Measurements from ENCODE around the gene MLIP. TPM values are rescaled to one million over a fixed set of nuclear protein-coding genes. Genes with fewer than 3 reads are reported as not detected.

Gene MLIP
- total RNA-seq, 1 experiment from 2014 or later = not detected

DNA sequence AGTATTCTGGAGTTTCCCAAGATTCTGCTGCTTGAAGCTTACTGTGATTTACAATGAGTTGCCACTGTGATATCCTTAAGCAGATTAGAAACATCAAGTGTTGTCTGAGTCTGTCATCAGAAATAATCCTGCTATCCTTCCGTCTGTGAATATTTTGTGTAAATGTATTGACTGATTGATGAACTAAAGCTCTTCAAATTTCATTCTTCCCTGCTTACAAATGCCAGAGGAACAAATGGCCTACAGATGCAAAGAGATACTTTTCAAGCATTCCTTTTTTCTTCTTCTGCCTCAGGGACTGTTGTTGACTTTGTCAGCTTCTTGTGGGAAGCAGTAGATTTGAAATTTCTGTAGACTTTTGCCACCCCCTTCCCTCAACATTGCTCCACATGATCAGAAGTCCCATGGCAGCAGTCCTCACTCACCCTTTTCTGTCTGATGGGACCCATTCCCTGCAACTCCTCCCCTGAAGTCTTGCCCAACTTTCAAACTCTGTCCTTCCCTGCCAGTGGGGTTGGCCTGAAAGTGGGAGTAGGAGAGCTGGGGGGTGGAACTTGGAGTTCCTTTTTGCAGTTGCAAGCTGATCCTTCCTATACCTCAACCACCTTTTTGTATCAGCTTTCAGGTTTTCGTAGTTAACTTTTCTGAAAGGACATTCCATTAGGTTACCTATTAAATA lies 38.5 kb upstream of the MLIP start:
- peak overlapping the region; percentile 47 for H3K27ac Mint-ChIP-seq
- POLR2A ChIA-PET = no interaction called here

DNA sequence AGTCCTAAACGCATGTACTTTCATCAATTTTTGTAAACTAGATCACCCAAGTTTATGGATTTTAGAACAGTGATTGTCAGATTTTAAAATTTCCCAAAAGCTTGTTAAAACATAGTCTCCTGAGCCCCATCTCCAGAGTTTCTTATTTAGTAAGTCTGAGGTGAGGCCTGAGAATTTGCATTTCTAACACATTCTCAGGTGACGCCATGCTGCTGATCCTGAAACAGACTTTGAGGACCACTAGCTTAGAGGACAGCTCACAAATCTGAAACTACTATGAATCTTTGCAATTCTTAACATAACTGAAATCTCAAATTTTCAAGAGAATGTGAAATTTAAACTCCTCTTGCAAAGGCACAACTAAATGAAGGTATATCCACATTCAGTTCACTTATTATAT lies 37.8 kb upstream of the MLIP start:
- POLR2A ChIA-PET = no interaction called here
- TF ChIP-seq ELF4 (CRISPR knock-in tag; IDR thresholded peaks at IDR 0.05; ENCODE audit: low read depth) (no peak), ZNF423 (CRISPR knock-in tag; IDR thresholded peaks at IDR 0.05) (no peak), CBFB (CRISPR knock-in tag; IDR thresholded peaks at IDR 0.05; ENCODE audit: low read depth) (no peak), PRRX2 (CRISPR knock-in tag; IDR thresholded peaks at IDR 0.05) (no peak), NR1H2 (CRISPR knock-in tag; IDR thresholded peaks at IDR 0.05) (no peak), HMGA2 (CRISPR knock-in tag; IDR thresholded peaks at IDR 0.05) (no peak), CREM (CRISPR knock-in tag; IDR thresholded peaks at IDR 0.05) (no peak), EMX1 (CRISPR knock-in tag; IDR thresholded peaks at IDR 0.05) (no peak), CREB1 (CRISPR knock-in tag; IDR thresholded peaks at IDR 0.05) (no peak), NFYB (CRISPR knock-in tag; conservative IDR thresholded peaks at IDR 0.05; ENCODE audit: low read depth) (no peak), TEAD1 (CRISPR knock-in tag; IDR thresholded peaks at IDR 0.05) (no peak)
- TF ChIP-seq, protein P1, sequence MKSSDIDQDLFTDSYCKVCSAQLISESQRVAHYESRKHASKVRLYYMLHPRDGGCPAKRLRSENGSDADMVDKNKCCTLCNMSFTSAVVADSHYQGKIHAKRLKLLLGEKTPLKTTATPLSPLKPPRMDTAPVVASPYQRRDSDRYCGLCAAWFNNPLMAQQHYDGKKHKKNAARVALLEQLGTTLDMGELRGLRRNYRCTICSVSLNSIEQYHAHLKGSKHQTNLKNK (CRISPR knock-in tag; IDR thresholded peaks at IDR 0.05) = no peak
- TF ChIP-seq, protein P2, sequence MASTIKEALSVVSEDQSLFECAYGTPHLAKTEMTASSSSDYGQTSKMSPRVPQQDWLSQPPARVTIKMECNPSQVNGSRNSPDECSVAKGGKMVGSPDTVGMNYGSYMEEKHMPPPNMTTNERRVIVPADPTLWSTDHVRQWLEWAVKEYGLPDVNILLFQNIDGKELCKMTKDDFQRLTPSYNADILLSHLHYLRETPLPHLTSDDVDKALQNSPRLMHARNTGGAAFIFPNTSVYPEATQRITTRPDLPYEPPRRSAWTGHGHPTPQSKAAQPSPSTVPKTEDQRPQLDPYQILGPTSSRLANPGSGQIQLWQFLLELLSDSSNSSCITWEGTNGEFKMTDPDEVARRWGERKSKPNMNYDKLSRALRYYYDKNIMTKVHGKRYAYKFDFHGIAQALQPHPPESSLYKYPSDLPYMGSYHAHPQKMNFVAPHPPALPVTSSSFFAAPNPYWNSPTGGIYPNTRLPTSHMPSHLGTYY (CRISPR knock-in tag; IDR thresholded peaks at IDR 0.05) = no peak

More for the DNA sequence above, 38.5 kb upstream of the MLIP start:
- TF ChIP-seq ZNF671 (CRISPR knock-in tag; IDR thresholded peaks at IDR 0.05) = no peak
- no peak for TF ChIP-seq FOXJ3 (CRISPR knock-in tag; IDR thresholded peaks at IDR 0.05; ENCODE audit: borderline replicate concordance)
- no peak for TF ChIP-seq MXD4 (CRISPR knock-in tag; IDR thresholded peaks at IDR 0.05; ENCODE audit: borderline replicate concordance)
- TF ChIP-seq NFATC4 (CRISPR knock-in tag; IDR thresholded peaks at IDR 0.05) = no peak
- TF ChIP-seq, protein P3, sequence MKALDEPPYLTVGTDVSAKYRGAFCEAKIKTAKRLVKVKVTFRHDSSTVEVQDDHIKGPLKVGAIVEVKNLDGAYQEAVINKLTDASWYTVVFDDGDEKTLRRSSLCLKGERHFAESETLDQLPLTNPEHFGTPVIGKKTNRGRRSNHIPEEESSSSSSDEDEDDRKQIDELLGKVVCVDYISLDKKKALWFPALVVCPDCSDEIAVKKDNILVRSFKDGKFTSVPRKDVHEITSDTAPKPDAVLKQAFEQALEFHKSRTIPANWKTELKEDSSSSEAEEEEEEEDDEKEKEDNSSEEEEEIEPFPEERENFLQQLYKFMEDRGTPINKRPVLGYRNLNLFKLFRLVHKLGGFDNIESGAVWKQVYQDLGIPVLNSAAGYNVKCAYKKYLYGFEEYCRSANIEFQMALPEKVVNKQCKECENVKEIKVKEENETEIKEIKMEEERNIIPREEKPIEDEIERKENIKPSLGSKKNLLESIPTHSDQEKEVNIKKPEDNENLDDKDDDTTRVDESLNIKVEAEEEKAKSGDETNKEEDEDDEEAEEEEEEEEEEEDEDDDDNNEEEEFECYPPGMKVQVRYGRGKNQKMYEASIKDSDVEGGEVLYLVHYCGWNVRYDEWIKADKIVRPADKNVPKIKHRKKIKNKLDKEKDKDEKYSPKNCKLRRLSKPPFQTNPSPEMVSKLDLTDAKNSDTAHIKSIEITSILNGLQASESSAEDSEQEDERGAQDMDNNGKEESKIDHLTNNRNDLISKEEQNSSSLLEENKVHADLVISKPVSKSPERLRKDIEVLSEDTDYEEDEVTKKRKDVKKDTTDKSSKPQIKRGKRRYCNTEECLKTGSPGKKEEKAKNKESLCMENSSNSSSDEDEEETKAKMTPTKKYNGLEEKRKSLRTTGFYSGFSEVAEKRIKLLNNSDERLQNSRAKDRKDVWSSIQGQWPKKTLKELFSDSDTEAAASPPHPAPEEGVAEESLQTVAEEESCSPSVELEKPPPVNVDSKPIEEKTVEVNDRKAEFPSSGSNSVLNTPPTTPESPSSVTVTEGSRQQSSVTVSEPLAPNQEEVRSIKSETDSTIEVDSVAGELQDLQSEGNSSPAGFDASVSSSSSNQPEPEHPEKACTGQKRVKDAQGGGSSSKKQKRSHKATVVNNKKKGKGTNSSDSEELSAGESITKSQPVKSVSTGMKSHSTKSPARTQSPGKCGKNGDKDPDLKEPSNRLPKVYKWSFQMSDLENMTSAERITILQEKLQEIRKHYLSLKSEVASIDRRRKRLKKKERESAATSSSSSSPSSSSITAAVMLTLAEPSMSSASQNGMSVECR (CRISPR knock-in tag; IDR thresholded peaks at IDR 0.05; ENCODE audit: borderline replicate concordance) = no peak
- no peak for TF ChIP-seq TP53 (CRISPR knock-in tag; IDR thresholded peaks at IDR 0.05)
- TF ChIP-seq NFYB (CRISPR knock-in tag; conservative IDR thresholded peaks at IDR 0.05; ENCODE audit: low read depth) = no peak
- TF ChIP-seq, protein P4, sequence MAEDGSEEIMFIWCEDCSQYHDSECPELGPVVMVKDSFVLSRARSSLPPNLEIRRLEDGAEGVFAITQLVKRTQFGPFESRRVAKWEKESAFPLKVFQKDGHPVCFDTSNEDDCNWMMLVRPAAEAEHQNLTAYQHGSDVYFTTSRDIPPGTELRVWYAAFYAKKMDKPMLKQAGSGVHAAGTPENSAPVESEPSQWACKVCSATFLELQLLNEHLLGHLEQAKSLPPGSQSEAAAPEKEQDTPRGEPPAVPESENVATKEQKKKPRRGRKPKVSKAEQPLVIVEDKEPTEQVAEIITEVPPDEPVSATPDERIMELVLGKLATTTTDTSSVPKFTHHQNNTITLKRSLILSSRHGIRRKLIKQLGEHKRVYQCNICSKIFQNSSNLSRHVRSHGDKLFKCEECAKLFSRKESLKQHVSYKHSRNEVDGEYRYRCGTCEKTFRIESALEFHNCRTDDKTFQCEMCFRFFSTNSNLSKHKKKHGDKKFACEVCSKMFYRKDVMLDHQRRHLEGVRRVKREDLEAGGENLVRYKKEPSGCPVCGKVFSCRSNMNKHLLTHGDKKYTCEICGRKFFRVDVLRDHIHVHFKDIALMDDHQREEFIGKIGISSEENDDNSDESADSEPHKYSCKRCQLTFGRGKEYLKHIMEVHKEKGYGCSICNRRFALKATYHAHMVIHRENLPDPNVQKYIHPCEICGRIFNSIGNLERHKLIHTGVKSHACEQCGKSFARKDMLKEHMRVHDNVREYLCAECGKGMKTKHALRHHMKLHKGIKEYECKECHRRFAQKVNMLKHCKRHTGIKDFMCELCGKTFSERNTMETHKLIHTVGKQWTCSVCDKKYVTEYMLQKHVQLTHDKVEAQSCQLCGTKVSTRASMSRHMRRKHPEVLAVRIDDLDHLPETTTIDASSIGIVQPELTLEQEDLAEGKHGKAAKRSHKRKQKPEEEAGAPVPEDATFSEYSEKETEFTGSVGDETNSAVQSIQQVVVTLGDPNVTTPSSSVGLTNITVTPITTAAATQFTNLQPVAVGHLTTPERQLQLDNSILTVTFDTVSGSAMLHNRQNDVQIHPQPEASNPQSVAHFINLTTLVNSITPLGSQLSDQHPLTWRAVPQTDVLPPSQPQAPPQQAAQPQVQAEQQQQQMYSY (CRISPR knock-in tag; IDR thresholded peaks at IDR 0.05) = no peak
- TF ChIP-seq, protein P5, sequence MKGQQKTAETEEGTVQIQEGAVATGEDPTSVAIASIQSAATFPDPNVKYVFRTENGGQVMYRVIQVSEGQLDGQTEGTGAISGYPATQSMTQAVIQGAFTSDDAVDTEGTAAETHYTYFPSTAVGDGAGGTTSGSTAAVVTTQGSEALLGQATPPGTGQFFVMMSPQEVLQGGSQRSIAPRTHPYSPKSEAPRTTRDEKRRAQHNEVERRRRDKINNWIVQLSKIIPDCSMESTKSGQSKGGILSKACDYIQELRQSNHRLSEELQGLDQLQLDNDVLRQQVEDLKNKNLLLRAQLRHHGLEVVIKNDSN (CRISPR knock-in tag; IDR thresholded peaks at IDR 0.05) = no peak
- TF ChIP-seq ELF4 (CRISPR knock-in tag; IDR thresholded peaks at IDR 0.05; ENCODE audit: low read depth) = no peak
- TF ChIP-seq ZNF423 (CRISPR knock-in tag; IDR thresholded peaks at IDR 0.05) = no peak
- no peak for TF ChIP-seq SP1 (CRISPR knock-in tag; conservative IDR thresholded peaks at IDR 0.05)
- TF ChIP-seq ZNF232 (CRISPR knock-in tag; IDR thresholded peaks at IDR 0.05) = no peak
- TF ChIP-seq, protein P6, sequence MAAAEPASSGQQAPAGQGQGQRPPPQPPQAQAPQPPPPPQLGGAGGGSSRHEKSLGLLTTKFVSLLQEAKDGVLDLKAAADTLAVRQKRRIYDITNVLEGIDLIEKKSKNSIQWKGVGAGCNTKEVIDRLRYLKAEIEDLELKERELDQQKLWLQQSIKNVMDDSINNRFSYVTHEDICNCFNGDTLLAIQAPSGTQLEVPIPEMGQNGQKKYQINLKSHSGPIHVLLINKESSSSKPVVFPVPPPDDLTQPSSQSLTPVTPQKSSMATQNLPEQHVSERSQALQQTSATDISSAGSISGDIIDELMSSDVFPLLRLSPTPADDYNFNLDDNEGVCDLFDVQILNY (CRISPR knock-in tag; IDR thresholded peaks at IDR 0.05) = no peak
- DNase-seq (ENCODE audit: low spot score) = no peak
- CTCF ChIA-PET = interaction anchor here (1.8 kb wide), 1 partner anchor 87 kb away, joined by 4 read pairs; no protein-coding TSS in a partner anchor
- Mint-ChIP-seq H3K36me3 (no peaks in the 10 kb centered on the region), H3K27me3 (ENCODE audit: low read depth) (no peaks in the 10 kb centered on the region), H3K9me3 (no peaks in the 10 kb centered on the region), H3K4me3 (no peak overlapping the region), H3K4me1 (peaks cover 51% of the 10 kb centered on the region)
- ATAC-seq = peak; percentile 51

More for the DNA sequence above, 37.8 kb upstream of the MLIP start:
- Mint-ChIP-seq H3K4me1 (peaks cover 53% of the 10 kb centered on the region), H3K27me3 (ENCODE audit: low read depth) (no peaks in the 10 kb centered on the region), H3K9me3 (no peaks in the 10 kb centered on the region), H3K4me3 (no peak overlapping the region), H3K27ac (no peak overlapping the region), H3K36me3 (no peaks in the 10 kb centered on the region)
- CTCF ChIA-PET = interaction anchor here (1.8 kb wide), 1 partner anchor 87 kb away, joined by 4 read pairs; no protein-coding TSS in a partner anchor
- ATAC-seq = peak; percentile 44; the same call in 1 of the 2 replicates
- DNase-seq (ENCODE audit: low spot score) = no peak
